Erythroblast (primary cell): Measurements from ENCODE around the gene CNTN4.

Experiments used
- GATA1 ChIP-seq: IDR thresholded peaks from 2 replicates; pipeline ENCODE4 v1.6.1; 2011; ENCODE audit warnings: low read depth, mild to moderate bottlenecking, control low read depth, low read length, moderate library complexity
- POLR2A ChIP-seq: IDR thresholded peaks from 2 replicates; pipeline ENCODE4 v1.6.1; 2011; ENCODE audit warnings: mild to moderate bottlenecking, low read length

DNA sequence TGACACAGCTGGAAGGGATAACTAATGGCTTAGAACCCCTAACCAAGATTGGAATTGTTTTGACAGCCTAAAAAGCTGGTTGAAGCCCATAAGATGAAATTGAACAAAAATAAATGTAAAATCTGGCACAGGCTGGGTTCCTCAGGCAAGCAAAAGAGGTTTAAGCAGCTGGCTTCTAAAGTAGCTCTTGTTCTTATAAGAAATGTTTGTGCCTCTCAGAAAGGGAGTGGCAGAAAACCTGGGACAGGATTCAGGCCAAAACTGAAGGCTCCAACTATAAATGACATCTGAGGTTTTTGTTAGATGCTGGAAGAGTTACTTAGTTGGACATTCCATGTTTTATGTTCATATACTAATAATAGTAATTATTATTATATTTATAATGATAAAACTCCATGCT lies 378.3 kb downstream of the CNTN4 start:
- TF ChIP-seq POLR2A (no peak), GATA1 (no peak)
